GM12801 (cell line): ENCODE measurements around the gene BICC1.

ENCODE experiments used
- CTCF ChIP-seq: IDR thresholded peaks from one replicate; pipeline ENCODE4 v1.5.1; 2011; ENCODE audit warnings: control low read depth; ENCODE audit not compliant: insufficient read length; ENCODE audit errors: extremely low read depth

BICC1 gene

GRCh38 chr10:58775960-58776567 lies 263.4 kb downstream of the BICC1 start:
- no peak for TF ChIP-seq CTCF

- TF ChIP-seq CTCF = no peak
Measured at GRCh38 chr10:58776568-58777318, 264.1 kb downstream of the BICC1 start.

- TF ChIP-seq CTCF = no peak
Measured at GRCh38 chr10:58778966-58779365, 266.3 kb downstream of the BICC1 start.

GRCh38 chr10:58779594-58779993 lies 266.9 kb downstream of the BICC1 start:
- TF ChIP-seq CTCF = no peak

GRCh38 chr10:58780476-58780875 lies 267.8 kb downstream of the BICC1 start:
- no peak for TF ChIP-seq CTCF

GRCh38 chr10:58781873-58782488 lies 269.3 kb downstream of the BICC1 start:
- TF ChIP-seq CTCF = no peak
